GM12878 (cell line): ENCODE measurements around the gene NPAS3. TPM values are rescaled to one million over a fixed set of nuclear protein-coding genes. Genes with fewer than 3 reads are reported as not detected.

Experiments used
- ATAC-seq: fragments of 200-7000 bp; cut with Tn5 transposase; 3 replicates; pipeline ENCODE4 v1.9.1; 2020; ENCODE audit warnings: mild to moderate bottlenecking, moderate library complexity
- BruUV-seq: library from RNA; stranded (reverse); fragments of 400-500 nt; replicated peaks from 2 replicates; lab custom pipeline; 2021; lab: Mats Ljungman, UMichigan
- CTCF ChIA-PET: fragments of 300-600 bp; sonication (Branson Sonifier 250); formaldehyde crosslinking; extraction: SDS; loops from one replicate; lab custom pipeline; 2021; ENCODE audit warnings: inconsistent platforms; lab: Yijun Ruan, JAX
- POLR2A ChIA-PET: fragments of 350-600 bp; formaldehyde crosslinking; extraction: SDS; loops from one replicate; lab custom pipeline; 2021; ENCODE audit warnings: inconsistent platforms; lab: Charles Lee
- RAD21 ChIA-PET: fragments of 300-600 bp; sonication (Branson Sonifier 250); formaldehyde crosslinking; loops from one replicate; lab custom pipeline; 2023; ENCODE audit warnings: antibody characterized with exemption; ENCODE audit not compliant: unreplicated experiment; lab: Charles Lee
- SMC1A ChIA-PET: fragments of 300-600 bp; sonication (Branson Sonifier 250); formaldehyde crosslinking; loops from one replicate; lab custom pipeline; 2023; ENCODE audit not compliant: unreplicated experiment, uncharacterized antibody; lab: Charles Lee
- DNase-seq: peaks from one replicate; pipeline ENCODE4 v3.0.0-alpha.2; 2011; ENCODE audit warnings: low read depth, low spot score
- FAIRE-seq: peaks from 3 replicates; lab custom pipeline; 2011; peaks lifted over from hg19 to GRCh38; lab: Jason Lieb, UNC
- H2AFZ ChIP-seq: 2 replicates; pipeline ENCODE4 v1.6.0; 2011; ENCODE audit warnings: low read depth, low read length, control low read depth; ENCODE audit not compliant: control insufficient read depth
- H3K27ac ChIP-seq: 2 replicates; pipeline ENCODE4 v1.5.1; 2011; ENCODE audit warnings: control low read depth; ENCODE audit not compliant: control insufficient read depth, insufficient read depth
- H3K27me3 ChIP-seq, 2 experiments: replicated peaks in 1 of 2; 2 replicates each; pipeline versions ENCODE4 v1.6.0 to v1.6.1; 2011; ENCODE audit warnings: low read length in 1 of 2; ENCODE audit not compliant: control insufficient read depth in 2 of 2, insufficient read depth in 2 of 2
- H3K36me3 ChIP-seq, 2 experiments: 2 replicates each; pipeline ENCODE4 v1.5.1; 2011; ENCODE audit warnings: low read length in 1 of 2; ENCODE audit not compliant: control insufficient read depth in 2 of 2, insufficient read depth in 2 of 2
- H3K4me1 ChIP-seq: 2 replicates; pipeline ENCODE4 v1.6.1; 2011; ENCODE audit warnings: mild to moderate bottlenecking, low read length, moderate library complexity, mixed read lengths; ENCODE audit not compliant: control insufficient read depth, insufficient read depth
- H3K4me2 ChIP-seq: 2 replicates; pipeline ENCODE4 v1.6.0; 2011; ENCODE audit warnings: control low read depth; ENCODE audit not compliant: control insufficient read depth, insufficient read depth
- H3K4me3 ChIP-seq: fragments of 200-600 bp; sonication (generic); 2 replicates; pipeline ENCODE4 v1.5.1; 2016
- H3K79me2 ChIP-seq: 2 replicates; pipeline ENCODE4 v1.6.0; 2011; ENCODE audit warnings: low read length; ENCODE audit not compliant: control insufficient read depth, insufficient read depth
- H3K9ac ChIP-seq: 2 replicates; pipeline ENCODE4 v1.8.0; 2011; ENCODE audit warnings: low read length, control low read depth, mixed read lengths; ENCODE audit not compliant: control insufficient read depth, insufficient read depth
- H3K9me3 ChIP-seq: replicated peaks from 3 replicates; pipeline ENCODE4 v1.5.1; 2011; ENCODE audit warnings: mild to moderate bottlenecking, low read length; ENCODE audit not compliant: control insufficient read depth, insufficient read depth
- H4K20me1 ChIP-seq: 2 replicates; pipeline ENCODE4 v1.6.0; 2011; ENCODE audit not compliant: control insufficient read depth, insufficient read depth
- ASH2L ChIP-seq: fragments of 300-600, 200-600 bp; sonication (generic); IDR thresholded peaks from 2 replicates; pipeline ENCODE4 v1.6.1; 2017; ENCODE audit warnings: low read depth, mild to moderate bottlenecking, borderline replicate concordance
- CBX3 ChIP-seq: fragments of 200-600 bp; sonication (generic); IDR thresholded peaks from 2 replicates; pipeline ENCODE4 v1.6.1; 2016; ENCODE audit warnings: low read depth, borderline replicate concordance
- GATAD2B ChIP-seq: fragments of 450-650 bp; conservative IDR thresholded peaks from 2 replicates; pipeline ENCODE4 v1.6.1; 2017; ENCODE audit warnings: low read depth, mild to moderate bottlenecking, moderate library complexity
- HDAC6 ChIP-seq: fragments of 200-600 bp; sonication (generic); IDR thresholded peaks from one replicate; pipeline ENCODE4 v1.8.0; 2017; ENCODE audit warnings: antibody characterized with exemption; ENCODE audit not compliant: unreplicated experiment
- IRF4 ChIP-seq: IDR thresholded peaks from 2 replicates; pipeline ENCODE4 v1.6.1; 2011; ENCODE audit warnings: low read depth, low read length
- JUNB ChIP-seq: IDR thresholded peaks from 2 replicates; pipeline ENCODE4 v1.6.1; 2016; ENCODE audit warnings: antibody characterized with exemption, mild to moderate bottlenecking
- SIN3A ChIP-seq: IDR thresholded peaks from 2 replicates; pipeline ENCODE4 v1.6.1; 2012; ENCODE audit warnings: low read depth, low read length, improper control_type of control experiment
- SIX5 ChIP-seq: IDR thresholded peaks from 2 replicates; pipeline ENCODE4 v1.6.1; 2011; ENCODE audit warnings: mild to moderate bottlenecking, low read depth, low read length, moderate library complexity; ENCODE audit not compliant: severe bottlenecking
- USF2 ChIP-seq: IDR thresholded peaks from 2 replicates; pipeline ENCODE4 v1.6.1; 2011; ENCODE audit warnings: low read depth, low read length, improper control_type of control experiment, borderline replicate concordance
- WGBS: methylation state at CpG from one replicate; pipeline ENCODE4 v1.1.6; 2016; ENCODE audit warnings: low lambda C conversion rate; ENCODE audit not compliant: insufficient replicate concordance, insufficient coverage; ENCODE audit errors: missing lambda C conversion rate; 5-methylcytosine and 5-hydroxymethylcytosine counted together
- in situ Hi-C: fragments of 300-500 bp; cut with MboI; formaldehyde crosslinking; loops from 9 replicates; pipeline ENCODE4 v1.14.3; 2018; ENCODE audit warnings: mixed read lengths
- intact Hi-C: fragments of 100-400 bp; cut with micrococcal nuclease; formaldehyde crosslinking; loops from one replicate; pipeline ENCODE4 v1.14.2; 2022; ENCODE audit not compliant: unreplicated experiment
- polyA plus RNA-seq, 11 experiments: library from polyadenylated mRNA; depleted of rRNA in 4 of 11; unstranded in 6 of 11; stranded (reverse) in 5 of 11; fragments of >200 nt; fragmentation: Nextera tagmentation in 4 of 11; fragmentation: Illumina TruSeq in 1 of 11; extraction: Ambion mirVana in 4 of 11; extraction: Trizol in 1 of 11; gene quantifications; 1 replicate in 1 of 11; 2 replicates in 10 of 11; pipeline versions ENCODE4 v1.2.1 to v1.2.3, GENCODE V29; 2011 to 2016; ENCODE audit warnings: inconsistent platforms in 2 of 11, missing spikeins in 2 of 11, low read depth in 1 of 11
- total RNA-seq, 4 experiments: library from RNA; depleted of rRNA in 3 of 4; stranded (reverse); fragments of >200 nt in 3 of 4; fragmentation: Illumina TruSeq in 1 of 4; extraction: Trizol in 1 of 4; gene quantifications; 2 replicates each; pipeline versions ENCODE4 v1.2.1 to v1.2.3, GENCODE V29; 2013 to 2021

NPAS3 gene
- total and polyA plus RNA-seq, 10 of the 15 experiments (the other 5 are each of a cell fraction or from before 2014, with no cell fraction given), result under 0.01 to 2.7 (median 0.03) TPM; not detected in 6

- WGBS, result 59% methylated on average over 11 of the region's 11 CpGs
- H3K27me3 ChIP-seq, result no peaks in the 10 kb centered on the region
- no peak overlapping the region for H3K4me3 ChIP-seq
- H3K4me1 ChIP-seq, result no peaks in the 10 kb centered on the region
- BruUV-seq, result no TSS peak
- ChIA-PET CTCF (interaction anchor here (0.7 to 1.5 kb wide), 2 partner anchors 13 to 70 kb away, joined by 3 read pairs; no protein-coding TSS in a partner anchor), SMC1A (interaction anchor here (0.8 kb wide), 1 partner anchor 17 kb away, joined by 4 read pairs; no protein-coding TSS in a partner anchor), RAD21 (no interaction called here), POLR2A (no interaction called here)
- no peak for DNase-seq
- in situ Hi-C loops (no loop called here), intact Hi-C loops (no loop called here)
- no peaks in the 10 kb centered on the region for H3K9me3 ChIP-seq
- no peak overlapping the region for H2AFZ ChIP-seq
- no peaks in the 10 kb centered on the region for H4K20me1 ChIP-seq
- H3K9ac ChIP-seq, result no peak overlapping the region
- no peak overlapping the region for H3K4me2 ChIP-seq
- no peaks in the 10 kb centered on the region for H3K79me2 ChIP-seq
- no peaks in the 10 kb centered on the region for H3K36me3 ChIP-seq
- no peak overlapping the region for H3K27ac ChIP-seq
- ATAC-seq, result no peak
- no peak for FAIRE-seq
- TF ChIP-seq IRF4 (no peak), ASH2L (no peak), USF2 (no peak), SIN3A (no peak), CBX3 (no peak), SIX5 (no peak), GATAD2B (no peak), JUNB (no peak), HDAC6 (no peak)
These were observed 511.2 kb downstream of the NPAS3 start for GRCh38 chr14:33449703-33450395.
